Embryonic facial prominence (tissue), 1 donor: ENCODE measurements around the gene CENPP.

Experiments
- DNase-seq: peaks from one replicate; pipeline ENCODE4 v3.0.0-alpha.2; 2016; ENCODE audit errors: extremely low spot score

The CENPP gene

DNA sequence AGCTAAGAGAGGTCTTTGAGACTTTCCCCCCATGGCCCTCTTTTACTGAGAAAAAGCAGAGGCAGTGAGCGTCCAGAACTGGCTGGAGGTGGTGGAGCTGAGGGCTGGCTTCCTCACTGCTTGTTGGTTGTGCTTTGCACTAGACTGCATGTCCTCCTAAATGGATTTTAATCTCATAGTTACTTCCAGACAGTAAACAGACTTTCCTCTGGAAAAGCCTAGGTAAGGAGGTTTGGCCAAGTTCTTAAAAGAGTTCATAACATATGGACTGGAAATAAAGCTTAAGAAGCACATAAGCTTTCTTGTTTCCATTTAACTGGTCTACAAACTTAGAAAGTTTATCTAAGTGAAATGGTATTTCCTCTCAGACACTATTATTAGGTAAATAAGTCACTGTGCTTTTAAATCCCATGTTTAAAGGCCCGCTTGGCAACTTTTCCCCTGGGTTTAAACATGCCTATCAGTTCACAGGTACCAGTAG, 154.6 kb downstream of the CENPP start:
- DNase-seq = no peak

- DNase-seq = peak; percentile 46
Measured at GRCh38 chr9:92480986-92481633, 155.4 kb downstream of the CENPP start.

DNA sequence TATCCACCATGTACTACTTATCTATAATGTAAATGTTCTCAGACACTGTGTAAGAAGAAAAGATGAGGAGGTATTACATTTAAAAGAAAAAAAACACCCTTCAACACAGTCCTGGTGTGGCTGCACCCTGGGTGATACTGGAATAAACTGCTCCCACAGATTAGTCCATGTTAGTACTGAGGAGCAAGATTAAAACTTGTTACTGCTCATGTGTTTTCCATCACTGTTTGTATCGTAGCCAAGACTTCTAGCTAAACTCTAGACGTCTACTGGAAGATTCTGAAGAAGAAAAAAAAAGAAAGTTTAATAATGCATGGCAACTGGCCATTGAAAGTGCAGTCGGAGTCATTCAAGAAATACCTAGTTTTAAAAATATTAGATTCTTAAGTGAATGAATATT, 156.6 kb downstream of the CENPP start, which contains the start of gene ASPN:
Gene ASPN (minus strand): TSS at position 178 of the 400 bp plus-strand sequence.
- DNase-seq = peak; percentile 76

GRCh38 chr9:92482805-92483204, 157.1 kb downstream of the CENPP start:
- DNase-seq = no peak

DNA sequence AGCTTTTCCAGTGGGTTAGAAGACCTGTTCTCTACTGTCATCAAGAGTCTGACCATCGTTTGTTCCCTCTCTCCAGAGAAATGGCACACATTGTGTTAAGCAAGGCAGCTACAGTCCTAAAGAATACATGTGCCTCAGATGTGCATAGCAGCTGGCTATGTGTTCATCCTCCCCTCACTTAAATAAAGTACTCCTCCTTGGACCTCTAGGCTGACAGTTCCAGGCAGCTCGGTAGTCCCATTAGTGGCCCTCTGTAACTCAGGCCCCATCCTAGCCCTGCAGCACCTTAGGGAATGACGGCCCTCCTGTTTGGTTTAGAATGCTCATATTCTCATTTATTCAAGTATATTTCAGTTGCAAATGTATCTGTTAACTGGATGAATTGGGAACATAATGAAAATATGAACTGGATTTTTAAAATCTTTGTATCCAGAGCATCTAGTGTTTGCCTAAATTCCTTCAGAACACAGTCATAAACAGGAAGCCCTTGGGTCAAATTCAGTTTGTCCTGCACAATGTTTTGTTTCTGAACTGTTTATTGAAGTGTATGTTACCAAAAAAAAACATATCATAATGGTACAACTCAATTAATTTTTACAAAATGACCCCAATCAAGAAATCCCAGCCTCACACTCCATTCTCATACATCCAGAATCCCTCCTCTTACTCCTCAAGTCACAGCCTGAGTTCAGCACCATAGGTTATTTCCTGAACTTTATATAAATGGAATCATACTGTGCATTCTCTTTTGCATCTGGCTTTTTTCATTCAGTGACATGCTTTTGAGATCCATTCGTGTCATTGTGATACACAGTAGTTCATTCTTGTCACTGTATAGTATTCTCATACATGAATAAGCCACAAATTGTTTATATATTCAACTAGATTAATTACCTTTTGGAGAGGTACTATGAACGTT, 158.1 kb downstream of the CENPP start:
- DNase-seq = no peak

- DNase-seq = no peak
Measured at GRCh38 chr9:92484563-92484962, 158.8 kb downstream of the CENPP start.

- DNase-seq = no peak
Measured at GRCh38 chr9:92486371-92486770, 160.6 kb downstream of the CENPP start.

- no peak for DNase-seq
Measured at GRCh38 chr9:92488681-92489550, 163.2 kb downstream of the CENPP start.

- DNase-seq = no peak
Measured at GRCh38 chr9:92492781-92493401, 167.1 kb downstream of the CENPP start.

GRCh38 chr9:92493749-92494387, 168.1 kb downstream of the CENPP start:
- DNase-seq = no peak

- no peak for DNase-seq
Measured at GRCh38 chr9:92494856-92495255, 169.1 kb downstream of the CENPP start.

GRCh38 chr9:92496396-92497176, 170.8 kb downstream of the CENPP start:
- DNase-seq = no peak

GRCh38 chr9:92499701-92500100, 173.9 kb downstream of the CENPP start:
- no peak for DNase-seq

GRCh38 chr9:92500725-92501124, 175.0 kb downstream of the CENPP start:
- DNase-seq = no peak

DNA sequence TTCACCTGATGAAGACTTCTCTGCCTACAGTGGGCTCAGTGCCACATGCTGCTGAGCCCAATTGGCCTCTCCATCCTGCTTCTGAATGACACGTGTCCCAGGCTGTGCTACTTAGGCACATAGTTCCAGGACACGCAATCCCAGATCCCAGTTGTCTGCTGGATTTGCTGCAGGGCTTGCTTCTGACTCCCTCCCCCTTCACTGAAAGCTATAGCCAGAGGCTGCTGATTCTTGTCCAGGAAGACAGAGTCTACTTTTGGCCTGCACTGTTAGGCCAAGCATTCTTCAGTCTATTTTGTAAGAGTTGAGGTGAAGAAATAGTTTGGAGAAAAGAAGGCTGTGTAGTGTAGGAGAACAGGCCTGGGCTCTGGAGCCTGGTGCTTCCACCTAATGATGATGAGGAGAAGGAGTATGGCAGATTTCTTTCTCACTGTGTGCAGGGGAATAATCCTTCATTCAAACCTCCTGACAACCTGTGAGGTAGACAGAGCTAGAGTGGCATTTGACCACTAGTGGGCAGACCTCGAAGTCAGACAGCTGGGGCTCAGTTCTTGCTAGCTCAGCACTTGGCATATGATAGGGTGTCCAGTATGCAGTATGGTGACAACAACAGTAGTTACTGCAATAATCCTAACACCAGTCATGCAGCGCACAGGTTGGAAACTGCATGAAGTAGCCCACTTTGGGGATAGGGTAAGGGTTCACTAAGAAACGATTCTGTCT, 176.1 kb downstream of the CENPP start:
- no peak for DNase-seq

DNA sequence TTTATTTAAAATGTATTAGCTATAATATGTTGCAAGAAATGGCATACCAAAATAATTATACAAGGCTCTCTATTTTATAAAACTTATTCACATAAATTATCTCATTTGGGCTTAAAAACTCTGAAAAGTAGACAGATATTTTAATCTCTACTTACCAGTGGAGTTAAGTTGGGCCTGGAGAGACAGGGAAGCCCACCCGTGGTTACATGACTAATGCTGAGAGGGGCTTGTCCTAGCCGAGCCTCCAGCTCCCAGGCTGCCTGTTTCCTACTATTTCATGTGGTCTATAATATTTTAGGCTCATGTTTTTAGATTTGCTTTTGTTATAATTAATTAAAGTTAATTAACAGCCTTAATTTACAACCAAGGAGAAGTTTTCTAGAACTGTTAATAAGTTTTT, 177.4 kb downstream of the CENPP start:
- no peak for DNase-seq

GRCh38 chr9:92504881-92505280, 179.1 kb downstream of the CENPP start:
- DNase-seq = no peak

DNA sequence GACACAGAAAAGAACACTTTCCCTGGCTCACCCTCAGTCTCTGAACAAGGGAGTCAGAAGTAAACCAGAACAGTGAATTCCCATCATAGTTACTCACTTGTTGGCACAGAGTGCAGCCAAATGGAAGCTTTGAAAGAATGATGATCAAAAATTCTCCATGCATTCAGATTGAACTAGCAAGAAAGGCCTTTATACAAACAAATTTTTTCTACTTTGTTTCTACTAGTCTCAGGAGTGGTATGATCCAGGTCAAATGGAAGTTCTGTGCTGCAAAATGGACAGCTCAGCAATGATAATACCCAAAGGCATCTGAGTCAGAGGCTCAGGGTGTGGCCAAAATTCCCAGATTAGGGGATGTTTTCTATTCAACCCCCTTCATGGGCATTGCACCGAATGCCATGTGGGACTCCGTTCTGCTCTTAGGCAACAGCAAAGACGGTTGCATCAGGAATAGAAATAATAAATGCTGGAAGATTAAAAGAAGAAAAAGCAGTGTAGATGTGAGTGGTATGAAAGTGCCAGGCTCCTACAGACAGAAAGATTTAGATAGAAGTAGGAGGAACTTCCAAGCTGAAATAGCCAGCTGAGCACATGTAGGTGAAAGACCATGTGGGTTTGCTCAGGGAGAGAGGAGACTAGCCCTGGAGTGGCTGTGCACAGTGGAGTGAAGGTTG, 180.6 kb downstream of the CENPP start:
- DNase-seq = no peak

DNA sequence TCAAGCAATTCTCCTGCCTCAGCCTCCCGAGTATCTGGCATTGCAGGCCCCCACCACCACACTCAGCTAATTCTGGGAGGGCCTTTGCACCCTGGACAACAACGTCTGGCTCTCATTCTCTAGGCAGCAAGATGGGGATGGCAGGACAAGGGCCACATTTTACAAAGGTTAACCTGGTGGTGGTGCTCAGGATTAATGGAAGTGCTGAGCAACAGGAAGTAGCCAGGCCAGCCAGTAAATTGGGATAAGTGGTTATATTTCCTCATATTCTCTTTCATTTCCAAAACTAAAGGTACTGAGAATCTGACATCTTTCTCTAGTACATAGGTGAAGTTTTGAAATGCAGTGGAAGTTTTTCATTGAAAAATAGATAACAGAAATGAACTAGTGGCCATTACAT, 181.3 kb downstream of the CENPP start:
- DNase-seq = no peak
